ENCODE data around the gene SYNE3. TPM values are rescaled to one million over a fixed set of nuclear protein-coding genes. Genes with fewer than 3 reads are reported as not detected.

SYNE3 gene
- total and polyA plus RNA-seq, 4 donors, result 0.47 to 9.0 (median 4.7) TPM

DNA sequence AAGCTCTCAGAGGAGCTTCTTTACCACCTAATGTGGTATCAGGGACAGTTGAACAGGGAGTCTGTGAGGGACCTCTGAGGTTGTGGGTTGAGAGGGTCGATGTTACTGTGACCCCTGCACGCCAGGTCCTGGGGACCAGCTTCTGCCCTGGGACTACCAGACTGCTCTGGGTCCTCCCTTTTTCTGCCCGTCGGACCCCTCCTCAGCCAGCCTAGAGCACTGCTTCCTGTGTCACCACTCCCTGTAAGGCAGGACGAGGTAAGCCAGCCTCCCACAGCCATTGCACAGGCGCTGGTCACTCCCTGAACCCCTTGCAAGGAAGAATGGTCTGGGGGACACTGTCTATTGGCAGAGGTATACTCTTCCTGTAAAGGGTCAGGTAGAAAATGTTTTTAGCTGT is 38.1 kb downstream of the SYNE3 start:
- H3K27me3 ChIP-seq (ENCODE audit: control insufficient read depth in 4 of 4, insufficient read depth in 4 of 4, low read length in 3 of 4), result no peaks in the 10 kb centered on the region
- H3K4me1 ChIP-seq (ENCODE audit: control insufficient read depth in 4 of 4, insufficient read depth in 4 of 4, low read length in 3 of 4), result peaks cover 0 to 16% (median 9%) of the 10 kb centered on the region in 4 donors
- DNase-seq (ENCODE audit: low spot score), result no peak
- WGBS, result 86% methylated on average over 6 of the region's 6 CpGs
- H3K9ac ChIP-seq (ENCODE audit: low read depth in 1 of 2, low read length in 2 of 2), result no peak overlapping the region
- H3K36me3 ChIP-seq (ENCODE audit: control insufficient read depth in 4 of 4, insufficient read depth in 3 of 4, low read depth in 1 of 4, low read length in 3 of 4), result peaks cover 0 to 19% (median 8%) of the 10 kb centered on the region in 4 donors
- no peak overlapping the region for H3K4me3 ChIP-seq (ENCODE audit: low read depth in 1 of 3, low read length in 3 of 3)
- no peak overlapping the region for H3K27ac ChIP-seq (ENCODE audit: low read depth in 1 of 2, low read length in 2 of 2)
- no peak for TF ChIP-seq FOXA1 (IDR thresholded peaks at IDR 0.05)
- no peak for TF ChIP-seq REST (IDR thresholded peaks at IDR 0.05)
- TF ChIP-seq MAX (IDR thresholded peaks at IDR 0.05), result no peak
- TF ChIP-seq, protein P1, sequence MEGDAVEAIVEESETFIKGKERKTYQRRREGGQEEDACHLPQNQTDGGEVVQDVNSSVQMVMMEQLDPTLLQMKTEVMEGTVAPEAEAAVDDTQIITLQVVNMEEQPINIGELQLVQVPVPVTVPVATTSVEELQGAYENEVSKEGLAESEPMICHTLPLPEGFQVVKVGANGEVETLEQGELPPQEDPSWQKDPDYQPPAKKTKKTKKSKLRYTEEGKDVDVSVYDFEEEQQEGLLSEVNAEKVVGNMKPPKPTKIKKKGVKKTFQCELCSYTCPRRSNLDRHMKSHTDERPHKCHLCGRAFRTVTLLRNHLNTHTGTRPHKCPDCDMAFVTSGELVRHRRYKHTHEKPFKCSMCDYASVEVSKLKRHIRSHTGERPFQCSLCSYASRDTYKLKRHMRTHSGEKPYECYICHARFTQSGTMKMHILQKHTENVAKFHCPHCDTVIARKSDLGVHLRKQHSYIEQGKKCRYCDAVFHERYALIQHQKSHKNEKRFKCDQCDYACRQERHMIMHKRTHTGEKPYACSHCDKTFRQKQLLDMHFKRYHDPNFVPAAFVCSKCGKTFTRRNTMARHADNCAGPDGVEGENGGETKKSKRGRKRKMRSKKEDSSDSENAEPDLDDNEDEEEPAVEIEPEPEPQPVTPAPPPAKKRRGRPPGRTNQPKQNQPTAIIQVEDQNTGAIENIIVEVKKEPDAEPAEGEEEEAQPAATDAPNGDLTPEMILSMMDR (IDR thresholded peaks at IDR 0.05; ENCODE audit: low read depth, low read length, missing input control), result no peak
- TF ChIP-seq FOXA2 (IDR thresholded peaks at IDR 0.05), result no peak
- no peak for TF ChIP-seq RXRA (IDR thresholded peaks at IDR 0.05)
- no peak for TF ChIP-seq HNF4G (IDR thresholded peaks at IDR 0.05)
- no peak for TF ChIP-seq EGR1 (IDR thresholded peaks at IDR 0.05; ENCODE audit: low read depth in 2 of 2)
- no peak for TF ChIP-seq NR2F2 (IDR thresholded peaks at IDR 0.05)
- TF ChIP-seq RAD21 (IDR thresholded peaks at IDR 0.05), result no peak
- no peak for TF ChIP-seq TAF1 (conservative IDR thresholded peaks at IDR 0.05)
- no peaks in the 10 kb centered on the region for H3K9me3 ChIP-seq (ENCODE audit: control insufficient read depth in 4 of 4, low read length in 3 of 4)

DNA sequence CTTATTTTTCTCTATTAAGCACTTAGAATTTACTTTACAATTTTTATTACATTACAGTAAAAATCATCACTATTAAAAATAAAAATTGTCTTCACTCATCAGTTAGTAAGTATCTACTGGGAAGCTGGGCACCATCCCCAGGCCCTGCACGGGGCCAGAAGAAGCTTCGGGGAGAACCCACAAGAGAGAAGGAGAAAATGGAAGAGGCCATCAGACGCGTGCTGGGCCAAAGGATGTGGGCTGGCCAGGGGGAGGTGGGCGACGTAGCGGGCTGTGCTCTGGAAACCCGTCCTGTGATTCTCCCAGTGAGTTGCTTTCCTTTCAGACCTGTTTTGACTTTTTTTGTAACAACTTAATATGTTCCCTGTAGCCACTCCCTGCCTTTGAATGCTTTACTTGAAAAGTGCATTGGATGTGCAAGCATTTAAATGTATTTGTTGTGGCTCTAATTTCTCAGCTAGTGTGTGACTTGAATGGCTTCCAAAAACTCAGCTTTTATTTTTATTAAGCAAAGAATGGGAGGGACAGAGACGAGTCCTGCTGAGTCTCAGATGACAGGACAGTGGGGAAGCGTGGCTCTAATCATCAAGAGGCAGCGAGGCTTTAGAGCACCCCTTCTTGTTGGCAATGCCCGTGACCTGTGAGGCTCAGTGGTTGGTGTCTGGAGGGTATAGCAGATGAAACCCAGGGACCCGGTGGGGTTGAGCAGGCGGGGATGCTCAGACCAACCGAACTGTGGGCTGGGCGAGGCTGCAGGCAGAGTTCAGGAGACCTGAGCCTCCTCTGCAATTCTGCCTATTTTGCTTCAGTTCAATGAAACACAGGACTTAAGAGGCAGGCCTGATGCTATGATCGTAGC is 38.8 kb downstream of the SYNE3 start:
- no peak for TF ChIP-seq TAF1 (conservative IDR thresholded peaks at IDR 0.05)
- TF ChIP-seq, protein P1 (IDR thresholded peaks at IDR 0.05; ENCODE audit: low read depth, low read length, missing input control), result no peak
- no peak for TF ChIP-seq HNF4A (conservative IDR thresholded peaks at IDR 0.05)
- Histone ChIP-seq H3K4me3 (ENCODE audit: low read depth in 1 of 3, low read length in 3 of 3) (no peak overlapping the region), H3K27ac (ENCODE audit: low read depth in 1 of 2, low read length in 2 of 2) (no peak overlapping the region), H3K4me1 (ENCODE audit: control insufficient read depth in 4 of 4, insufficient read depth in 4 of 4, low read length in 3 of 4) (peaks cover 0 to 12% (median 9%) of the 10 kb centered on the region in 4 donors), H3K9me3 (ENCODE audit: control insufficient read depth in 4 of 4, low read length in 3 of 4) (no peaks in the 10 kb centered on the region), H3K36me3 (ENCODE audit: control insufficient read depth in 4 of 4, insufficient read depth in 3 of 4, low read depth in 1 of 4, low read length in 3 of 4) (peaks cover 0 to 22% (median 9%) of the 10 kb centered on the region in 4 donors), H3K27me3 (ENCODE audit: control insufficient read depth in 4 of 4, insufficient read depth in 4 of 4, low read length in 3 of 4) (no peaks in the 10 kb centered on the region), H3K9ac (ENCODE audit: low read depth in 1 of 2, low read length in 2 of 2) (no peak overlapping the region)
- WGBS, result 82% methylated on average over 17 of the region's 17 CpGs
- no peak for DNase-seq (ENCODE audit: low spot score)

Measured in liver (tissue), 9 donors.